Endodermal cell (in vitro differentiated cells): ENCODE measurements around the gene BTG2. TPM values are rescaled to one million over a fixed set of nuclear protein-coding genes. Genes with fewer than 3 reads are reported as not detected.

Source experiments
- DNase-seq: peaks from one replicate; pipeline ENCODE4 v3.0.0-alpha.2; 2017
- H3K27ac ChIP-seq: 2 replicates; pipeline ENCODE4 v1.5.1; 2013; ENCODE audit warnings: mild to moderate bottlenecking, low read depth, low read length, moderate library complexity
- H3K27me3 ChIP-seq: 2 replicates; pipeline ENCODE4 v1.6.1; 2013; ENCODE audit warnings: mild to moderate bottlenecking, low read length, moderate library complexity; ENCODE audit not compliant: insufficient read depth, control insufficient read depth, poor library complexity, severe bottlenecking
- H3K36me3 ChIP-seq: 2 replicates; pipeline ENCODE4 v1.7.0; 2013; ENCODE audit warnings: mild to moderate bottlenecking, low read length, moderate library complexity; ENCODE audit not compliant: control insufficient read depth, insufficient read depth
- H3K4me1 ChIP-seq: one replicate; pipeline ENCODE4 v1.7.0; 2013; ENCODE audit warnings: low read length; ENCODE audit not compliant: control insufficient read depth, insufficient read depth
- H3K4me3 ChIP-seq: 2 replicates; pipeline ENCODE4 v1.5.1; 2013; ENCODE audit warnings: mild to moderate bottlenecking, low read length, moderate library complexity
- H3K9ac ChIP-seq: 2 replicates; pipeline ENCODE4 v1.6.1; 2013; ENCODE audit warnings: mild to moderate bottlenecking, low read length, moderate library complexity; ENCODE audit not compliant: poor library complexity, severe bottlenecking; ENCODE audit errors: extremely low read depth
- H3K9me3 ChIP-seq: 2 replicates; pipeline ENCODE4 v1.6.1; 2013; ENCODE audit warnings: mild to moderate bottlenecking, low read length, moderate library complexity; ENCODE audit not compliant: control insufficient read depth
- H3K27ac Mint-ChIP-seq: 2 replicates; pipeline ENCODE4 v1.8.0; 2020; ENCODE audit warnings: mixed read lengths
- H3K27me3 Mint-ChIP-seq: 2 replicates; pipeline ENCODE4 v1.8.0; 2021; ENCODE audit warnings: mild to moderate bottlenecking, mixed read lengths; ENCODE audit not compliant: insufficient read depth
- H3K36me3 Mint-ChIP-seq: 2 replicates; pipeline ENCODE4 v1.8.0; 2020; ENCODE audit warnings: low read depth, mixed read lengths
- H3K4me1 Mint-ChIP-seq: 2 replicates; pipeline ENCODE4 v1.8.0; 2020; ENCODE audit warnings: mixed read lengths
- H3K4me3 Mint-ChIP-seq: 2 replicates; pipeline ENCODE4 v1.8.0; 2020; ENCODE audit warnings: mild to moderate bottlenecking, moderate library complexity, mixed read lengths
- H3K9me3 Mint-ChIP-seq: 2 replicates; pipeline ENCODE4 v1.8.0; 2020; ENCODE audit warnings: mild to moderate bottlenecking, mixed read lengths
- CTCF ChIP-seq: fragments of 200-600 bp; sonication (generic); conservative IDR thresholded peaks from 2 replicates; pipeline ENCODE4 v1.5.0; 2021; ENCODE audit warnings: antibody characterized with exemption, mild to moderate bottlenecking
- WGBS, 2 experiments: methylation state at CpG; one replicate each; pipeline versions ENCODE4 v1.1.5 to v1.1.7; 2013; ENCODE audit warnings: missing lambda C conversion rate in 2 of 2, mixed read lengths in 1 of 2; ENCODE audit not compliant: insufficient coverage in 1 of 2, insufficient read length in 1 of 2; 5-methylcytosine and 5-hydroxymethylcytosine counted together
- total RNA-seq, 2 donors: library from RNA; stranded (reverse); fragmentation: NEBNext Ultra II Directional in 1 of 2; extraction: Animal tissue kit (Norgen Biotek cat#: 25700) in 1 of 2; gene quantifications; 2 replicates in 1 of 2; 3 replicates in 1 of 2; pipeline ENCODE4 v1.2.1, GENCODE V29; 2021

The BTG2 gene
- total RNA-seq, 2 donors from 2014 or later: 49.8 to 54.6 TPM

- Mint-ChIP-seq H3K9me3 (no peaks in the 10 kb centered on the region), H3K27me3 (peaks cover 19% of the 10 kb centered on the region), H3K36me3 (no peaks in the 10 kb centered on the region), H3K27ac (no peak overlapping the region), H3K4me3 (no peak overlapping the region), H3K4me1 (peaks cover 4% of the 10 kb centered on the region)
- Histone ChIP-seq H3K27ac (no peak overlapping the region), H3K27me3 (peaks cover 2% of the 10 kb centered on the region), H3K36me3 (no peaks in the 10 kb centered on the region), H3K4me3 (no peak overlapping the region), H3K9me3 (no peaks in the 10 kb centered on the region), H3K9ac (no peak overlapping the region), H3K4me1 (peaks cover 5% of the 10 kb centered on the region)
- DNase-seq: no peak
- no peak for TF ChIP-seq CTCF
- 87 to 94% methylated on average over 4 of the region's 4 CpGs for WGBS, 2 experiments
Observed at GRCh38 chr1:203335503-203335902, 30.2 kb downstream of the BTG2 start.

DNA sequence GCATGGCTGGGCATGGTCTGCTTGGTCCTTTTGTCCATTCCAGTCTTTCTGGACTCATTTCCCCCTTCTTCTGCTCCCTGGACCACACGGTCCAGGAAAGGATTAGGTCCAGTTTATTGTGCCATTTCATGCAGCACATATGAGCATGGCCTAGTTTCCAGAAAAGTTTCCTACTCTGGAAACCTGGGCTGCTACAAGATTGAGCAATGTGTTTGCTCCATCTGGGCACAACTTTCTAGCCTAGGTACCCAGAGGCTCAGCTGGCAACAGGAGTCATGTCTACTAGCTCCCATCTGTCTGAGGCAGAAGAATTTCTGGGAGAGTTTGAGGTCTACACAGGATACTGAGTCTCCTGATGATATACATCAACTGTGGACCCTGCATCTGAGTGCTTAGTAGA, 30.8 kb downstream of the BTG2 start:
- H3K4me1 Mint-ChIP-seq: peaks cover 8% of the 10 kb centered on the region
- H3K27me3 Mint-ChIP-seq: peaks cover 19% of the 10 kb centered on the region
- Histone ChIP-seq H3K4me3 (no peak overlapping the region), H3K36me3 (no peaks in the 10 kb centered on the region), H3K9me3 (no peaks in the 10 kb centered on the region), H3K27ac (no peak overlapping the region), H3K27me3 (peaks cover 8% of the 10 kb centered on the region), H3K4me1 (peaks cover 11% of the 10 kb centered on the region), H3K9ac (no peak overlapping the region)
- WGBS, 2 experiments: 69 to 100% methylated on average over 1 of the region's 1 CpG
- DNase-seq: no peak
- H3K9me3 Mint-ChIP-seq: no peaks in the 10 kb centered on the region
- H3K27ac Mint-ChIP-seq: no peak overlapping the region
- H3K4me3 Mint-ChIP-seq: no peak overlapping the region
- H3K36me3 Mint-ChIP-seq: no peaks in the 10 kb centered on the region
- TF ChIP-seq CTCF: no peak

- Histone ChIP-seq H3K27ac (no peak overlapping the region), H3K36me3 (no peaks in the 10 kb centered on the region), H3K9ac (no peak overlapping the region), H3K4me3 (no peak overlapping the region), H3K4me1 (peaks cover 14% of the 10 kb centered on the region), H3K27me3 (peaks cover 11% of the 10 kb centered on the region), H3K9me3 (no peaks in the 10 kb centered on the region)
- Mint-ChIP-seq H3K27ac (no peak overlapping the region), H3K4me3 (no peak overlapping the region), H3K4me1 (peaks cover 21% of the 10 kb centered on the region), H3K27me3 (peaks cover 19% of the 10 kb centered on the region), H3K9me3 (no peaks in the 10 kb centered on the region), H3K36me3 (no peaks in the 10 kb centered on the region)
- 57 to 64% methylated on average over 8 to 18 of the region's 18 CpGs for WGBS, 2 experiments
- peak; percentile 90 for TF ChIP-seq CTCF
- DNase-seq: peak; percentile 86
Observed at GRCh38 chr1:203338335-203339036, 33.2 kb downstream of the BTG2 start.
